Panc1 (cell line): Measurements from ENCODE around the gene CDK13.

Experiments used
- CTCF ChIP-seq: fragments of 450-650 bp; IDR thresholded peaks from 2 replicates; pipeline ENCODE4 v1.5.1; 2017; ENCODE audit warnings: mild to moderate bottlenecking
- POLR2AphosphoS5 ChIP-seq: IDR thresholded peaks from 2 replicates; pipeline ENCODE4 v1.6.1; 2012; ENCODE audit warnings: mild to moderate bottlenecking, low read depth, low read length, moderate library complexity
- REST ChIP-seq, 2 experiments: IDR thresholded peaks; 2 replicates each; pipeline ENCODE4 v1.6.1; 2011 to 2012; ENCODE audit warnings: low read depth in 2 of 2, control low read depth in 1 of 2, low read length in 1 of 2, mild to moderate bottlenecking in 1 of 2, moderate library complexity in 1 of 2; ENCODE audit not compliant: insufficient read depth in 1 of 2
- SIN3A ChIP-seq: IDR thresholded peaks from 2 replicates; pipeline ENCODE4 v1.6.1; 2012; ENCODE audit warnings: low read depth, mild to moderate bottlenecking, low read length, moderate library complexity, borderline replicate concordance; ENCODE audit not compliant: insufficient read depth
- TCF7L2 ChIP-seq: IDR thresholded peaks from 2 replicates; pipeline ENCODE4 v1.6.1; 2011; ENCODE audit warnings: mild to moderate bottlenecking, low read depth, low read length, inconsistent platforms

GRCh38 chr7:40122940-40123254 is 172.8 kb downstream of the CDK13 start:
- TF ChIP-seq POLR2AphosphoS5 (no peak), CTCF (no peak), SIN3A (no peak), REST (IDR thresholded peaks at IDR 0.05; ENCODE audit: insufficient read depth in 1 of 2, low read depth in 2 of 2, low read length in 1 of 2) (no peak), TCF7L2 (no peak)
